Measurements from ENCODE around the gene MNT. TPM values are rescaled to one million over a fixed set of nuclear protein-coding genes. Genes with fewer than 3 reads are reported as not detected.

MNT gene
- total RNA-seq, 5 donors from 2014 or later (not counting 1 experiment from before 2014, with no cell fraction given), result 43.0 to 97.8 (median 58.2) TPM

DNA sequence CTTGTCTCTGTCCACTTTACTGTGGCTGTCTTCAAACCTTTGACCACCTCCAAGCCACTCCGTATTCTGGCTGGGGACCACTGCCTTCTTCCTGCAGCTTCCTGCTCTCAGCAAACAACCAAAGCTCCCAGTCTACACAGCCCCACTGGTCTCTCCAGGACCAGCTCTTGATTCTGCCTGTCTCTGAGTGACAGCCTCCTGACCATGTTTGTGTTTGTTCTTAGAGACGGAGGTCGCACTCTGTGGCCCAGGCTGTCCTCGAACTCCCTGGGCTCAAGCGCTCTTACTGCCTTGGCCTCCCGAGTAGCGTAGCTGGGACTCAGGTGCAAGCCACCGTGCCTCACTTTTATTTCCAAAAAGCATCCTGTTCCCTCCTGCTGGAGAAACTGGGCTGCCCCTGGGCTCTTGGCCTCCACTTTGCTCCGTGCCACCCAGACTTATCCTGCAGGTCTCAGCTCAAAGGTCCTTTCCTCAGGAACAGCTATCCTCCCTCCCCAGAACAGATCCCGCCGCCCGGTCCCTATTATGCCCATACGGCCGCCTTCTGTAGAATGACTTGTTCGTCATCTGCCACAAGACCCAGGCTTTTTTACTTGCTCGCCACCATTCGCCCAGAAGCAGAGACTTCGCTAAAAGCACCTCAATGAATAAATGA, 9.1 kb downstream of the MNT start:
- Mint-ChIP-seq H3K36me3 (no peaks in the 10 kb centered on the region), H3K27me3 (no peaks in the 10 kb centered on the region), H3K4me1 (peaks cover 54 to 59% (median 54%) of the 10 kb centered on the region in 3 donors), H3K4me3 (peak overlapping the region; percentile 88 to 96 (median 88)), H3K27ac (peak overlapping the region; percentile 95 to 96), H3K9me3 (no peaks in the 10 kb centered on the region)
- Histone ChIP-seq H3K36me3 (ENCODE audit: control insufficient read depth in 2 of 2, extremely low read depth in 1 of 2, insufficient read depth in 1 of 2, low read length in 1 of 2) (peaks cover 3 to 6% of the 10 kb centered on the region in 2 donors), H3K27me3 (replicated peaks in 1 of 2; ENCODE audit: control insufficient read depth in 2 of 2, extremely low read depth in 1 of 2, insufficient read depth in 2 of 2, low read length in 1 of 2) (no peaks in the 10 kb centered on the region), H3K27ac (ENCODE audit: low read length) (peak overlapping the region; percentile 71), H3K4me1 (ENCODE audit: control insufficient read depth in 1 of 2, extremely low read depth in 1 of 2, insufficient read depth in 2 of 2, low read length in 2 of 2) (peaks cover 15 to 66% of the 10 kb centered on the region in 2 experiments), H3K9me3 (no peaks in the 10 kb centered on the region), H3K4me3 (ENCODE audit: control insufficient read depth in 1 of 2, extremely low read depth in 1 of 2, low read length in 1 of 2) (peak overlapping the region; percentile 60 to 61)
- CTCF ChIA-PET, result interaction anchor here (0.7 to 3.6 kb wide), 5 partner anchors 9 to 423 kb away, joined by 3 to 23 read pairs (median 5); no protein-coding TSS in a partner anchor
- POLR2A ChIA-PET, result interaction anchor here (0.5 to 1.0 kb wide), 5 partner anchors 9 to 569 kb away, joined by 3 to 8 read pairs (median 4); no protein-coding TSS in a partner anchor
- 56% methylated on average over 17 of the region's 18 CpGs for WGBS (ENCODE audit: insufficient coverage)
- DNase-seq (no peak), ATAC-seq (replicated peaks in 1 of 4) (no peak)

DNA sequence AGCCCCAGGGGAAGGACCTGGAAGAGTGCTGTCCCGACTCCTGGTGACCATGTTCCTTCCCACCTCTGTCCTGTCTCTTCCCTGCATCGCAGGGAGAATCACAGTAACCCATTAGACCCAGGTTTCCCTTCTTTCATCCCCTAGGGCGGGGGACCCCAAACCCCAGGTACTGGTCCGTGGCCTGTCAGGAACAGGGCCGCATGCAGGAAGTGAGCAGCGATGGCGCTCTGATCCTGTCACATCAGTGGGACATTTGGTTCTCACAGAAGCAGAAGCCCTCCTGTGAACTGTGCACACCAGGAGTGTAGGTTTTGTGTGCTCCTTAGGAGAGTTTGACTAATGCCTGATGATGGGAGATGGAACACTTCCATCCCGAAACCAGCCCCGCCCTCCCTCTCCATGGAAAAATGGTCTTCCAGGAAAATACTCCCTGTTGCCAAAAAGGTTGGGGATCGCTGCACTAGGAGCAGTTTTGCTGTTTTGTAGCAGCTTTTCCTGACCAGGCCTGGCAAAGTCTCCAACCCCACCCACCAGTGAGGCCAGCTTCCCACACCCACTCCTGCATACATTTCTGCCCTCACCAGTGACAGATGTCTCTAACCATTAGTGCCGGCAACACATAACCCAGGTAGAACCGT, 10.5 kb downstream of the MNT start:
- Histone ChIP-seq H3K9me3 (no peaks in the 10 kb centered on the region), H3K4me3 (ENCODE audit: control insufficient read depth in 1 of 2, extremely low read depth in 1 of 2, low read length in 1 of 2) (no peak overlapping the region), H3K36me3 (ENCODE audit: control insufficient read depth in 2 of 2, extremely low read depth in 1 of 2, insufficient read depth in 1 of 2, low read length in 1 of 2) (peaks cover 8 to 12% of the 10 kb centered on the region in 2 donors), H3K27ac (ENCODE audit: low read length) (peak overlapping the region; percentile 71), H3K4me1 (ENCODE audit: control insufficient read depth in 1 of 2, extremely low read depth in 1 of 2, insufficient read depth in 2 of 2, low read length in 2 of 2) (peaks cover 11 to 52% of the 10 kb centered on the region in 2 experiments), H3K27me3 (replicated peaks in 1 of 2; ENCODE audit: control insufficient read depth in 2 of 2, extremely low read depth in 1 of 2, insufficient read depth in 2 of 2, low read length in 1 of 2) (no peaks in the 10 kb centered on the region)
- H3K4me1 Mint-ChIP-seq, result peaks cover 41 to 48% (median 46%) of the 10 kb centered on the region in 3 donors
- H3K36me3 Mint-ChIP-seq, result no peaks in the 10 kb centered on the region
- H3K27me3 Mint-ChIP-seq, result no peaks in the 10 kb centered on the region
- no peak for ATAC-seq (replicated peaks in 1 of 4)
- no peak for DNase-seq
- 93% methylated on average over 8 of the region's 12 CpGs for whole genome bisulfite sequencing (ENCODE audit: insufficient coverage)
- peak overlapping the region; percentile 64 to 73 for H3K27ac Mint-ChIP-seq
- POLR2A ChIA-PET, result no interaction called here
- H3K4me3 Mint-ChIP-seq, result peak overlapping the region in 2 of 3 donors; percentile 9 to 21
- no peaks in the 10 kb centered on the region for H3K9me3 Mint-ChIP-seq
- CTCF ChIA-PET, result interaction anchor here in 1 of 2 donors (1.0 kb wide), 1 partner anchor 26 kb away, joined by 4 read pairs; no protein-coding TSS in a partner anchor

DNA sequence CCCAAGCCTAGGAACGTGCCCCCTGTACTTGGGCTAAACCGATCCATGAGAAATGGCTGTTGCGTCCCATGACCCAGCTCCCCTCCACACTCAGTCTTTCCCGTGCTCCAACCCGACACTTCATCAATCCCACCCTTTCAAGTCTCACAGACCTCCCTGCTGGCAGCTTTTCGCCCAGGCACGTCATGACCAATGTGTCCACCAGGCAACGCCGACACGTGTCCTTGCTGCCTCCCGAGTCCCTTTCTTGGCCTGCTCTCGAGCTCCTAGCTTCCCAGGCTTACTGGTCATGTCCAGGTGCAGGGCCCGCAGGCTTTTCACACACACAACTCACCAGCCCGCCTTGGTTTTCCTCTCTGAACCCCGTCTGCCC, 12.2 kb downstream of the MNT start:
- ChIA-PET POLR2A (no interaction called here), CTCF (no interaction called here)
- DNase-seq (no peak), ATAC-seq (replicated peaks in 1 of 4) (no peak)
- no peak overlapping the region for H3K27ac ChIP-seq (ENCODE audit: low read length)
- Mint-ChIP-seq H3K27me3 (no peaks in the 10 kb centered on the region), H3K4me3 (no peak overlapping the region), H3K27ac (peak overlapping the region; percentile 31 to 44), H3K4me1 (peaks cover 34 to 37% (median 36%) of the 10 kb centered on the region in 3 donors), H3K36me3 (no peaks in the 10 kb centered on the region), H3K9me3 (no peaks in the 10 kb centered on the region)
- no peak overlapping the region for H3K4me3 ChIP-seq (ENCODE audit: control insufficient read depth in 1 of 2, extremely low read depth in 1 of 2, low read length in 1 of 2)
- WGBS (ENCODE audit: insufficient coverage), result 91% methylated on average over 13 of the region's 15 CpGs
- no peaks in the 10 kb centered on the region for H3K9me3 ChIP-seq
- peaks cover 9 to 15% of the 10 kb centered on the region in 2 donors for H3K36me3 ChIP-seq (ENCODE audit: control insufficient read depth in 2 of 2, extremely low read depth in 1 of 2, insufficient read depth in 1 of 2, low read length in 1 of 2)
- no peaks in the 10 kb centered on the region for H3K27me3 ChIP-seq (replicated peaks in 1 of 2; ENCODE audit: control insufficient read depth in 2 of 2, extremely low read depth in 1 of 2, insufficient read depth in 2 of 2, low read length in 1 of 2)
- peaks cover 11 to 36% of the 10 kb centered on the region in 2 experiments for H3K4me1 ChIP-seq (ENCODE audit: control insufficient read depth in 1 of 2, extremely low read depth in 1 of 2, insufficient read depth in 2 of 2, low read length in 2 of 2)

DNA sequence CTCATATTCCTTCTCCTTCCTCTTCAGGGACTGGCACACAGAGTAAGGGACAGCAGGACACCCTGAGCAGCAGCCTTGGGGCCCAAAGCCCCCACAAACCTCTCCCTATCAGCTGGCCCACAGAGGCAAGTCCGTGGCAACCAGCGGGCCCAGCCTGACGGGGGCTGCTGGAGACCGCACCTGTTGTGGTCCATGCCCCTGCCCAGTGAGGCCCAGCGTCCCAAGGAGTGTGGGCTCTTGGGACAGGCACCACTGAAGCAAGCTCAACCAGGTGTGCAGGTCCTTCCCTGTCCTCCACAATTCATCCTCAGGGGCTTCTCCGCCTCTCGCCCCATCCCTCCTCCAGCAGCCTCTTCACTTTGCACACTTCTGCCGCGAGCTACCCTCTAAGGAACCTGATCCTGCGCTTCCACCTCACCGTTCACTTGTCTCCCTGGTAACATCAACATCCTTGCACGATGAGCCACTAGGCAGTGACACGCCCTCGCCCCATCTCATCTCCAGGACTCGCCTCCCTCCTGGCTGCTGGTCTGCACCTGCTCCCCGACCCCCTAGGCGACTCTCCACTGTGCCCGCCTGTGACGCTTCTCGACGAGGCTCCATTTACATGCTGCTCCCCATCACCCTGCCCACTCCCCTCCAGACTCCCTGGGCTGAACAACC, 12.7 kb downstream of the MNT start:
- H3K9me3 ChIP-seq, result no peaks in the 10 kb centered on the region
- H3K4me3 ChIP-seq (ENCODE audit: control insufficient read depth in 1 of 2, extremely low read depth in 1 of 2, low read length in 1 of 2), result no peak overlapping the region
- Mint-ChIP-seq H3K27me3 (no peaks in the 10 kb centered on the region), H3K9me3 (no peaks in the 10 kb centered on the region), H3K27ac (no peak overlapping the region), H3K36me3 (no peaks in the 10 kb centered on the region), H3K4me1 (peaks cover 34 to 39% (median 39%) of the 10 kb centered on the region in 3 donors), H3K4me3 (no peak overlapping the region)
- H3K4me1 ChIP-seq (ENCODE audit: control insufficient read depth in 1 of 2, extremely low read depth in 1 of 2, insufficient read depth in 2 of 2, low read length in 2 of 2), result peaks cover 11 to 35% of the 10 kb centered on the region in 2 experiments
- no peak overlapping the region for H3K27ac ChIP-seq (ENCODE audit: low read length)
- CTCF ChIA-PET, result no interaction called here
- DNase-seq, result no peak
- no peak for ATAC-seq (replicated peaks in 1 of 4)
- no peaks in the 10 kb centered on the region for H3K27me3 ChIP-seq (replicated peaks in 1 of 2; ENCODE audit: control insufficient read depth in 2 of 2, extremely low read depth in 1 of 2, insufficient read depth in 2 of 2, low read length in 1 of 2)
- WGBS (ENCODE audit: insufficient coverage), result 95% methylated on average over 21 of the region's 21 CpGs
- POLR2A ChIA-PET, result no interaction called here
- peaks cover 9 to 15% of the 10 kb centered on the region in 2 donors for H3K36me3 ChIP-seq (ENCODE audit: control insufficient read depth in 2 of 2, extremely low read depth in 1 of 2, insufficient read depth in 1 of 2, low read length in 1 of 2)

DNA sequence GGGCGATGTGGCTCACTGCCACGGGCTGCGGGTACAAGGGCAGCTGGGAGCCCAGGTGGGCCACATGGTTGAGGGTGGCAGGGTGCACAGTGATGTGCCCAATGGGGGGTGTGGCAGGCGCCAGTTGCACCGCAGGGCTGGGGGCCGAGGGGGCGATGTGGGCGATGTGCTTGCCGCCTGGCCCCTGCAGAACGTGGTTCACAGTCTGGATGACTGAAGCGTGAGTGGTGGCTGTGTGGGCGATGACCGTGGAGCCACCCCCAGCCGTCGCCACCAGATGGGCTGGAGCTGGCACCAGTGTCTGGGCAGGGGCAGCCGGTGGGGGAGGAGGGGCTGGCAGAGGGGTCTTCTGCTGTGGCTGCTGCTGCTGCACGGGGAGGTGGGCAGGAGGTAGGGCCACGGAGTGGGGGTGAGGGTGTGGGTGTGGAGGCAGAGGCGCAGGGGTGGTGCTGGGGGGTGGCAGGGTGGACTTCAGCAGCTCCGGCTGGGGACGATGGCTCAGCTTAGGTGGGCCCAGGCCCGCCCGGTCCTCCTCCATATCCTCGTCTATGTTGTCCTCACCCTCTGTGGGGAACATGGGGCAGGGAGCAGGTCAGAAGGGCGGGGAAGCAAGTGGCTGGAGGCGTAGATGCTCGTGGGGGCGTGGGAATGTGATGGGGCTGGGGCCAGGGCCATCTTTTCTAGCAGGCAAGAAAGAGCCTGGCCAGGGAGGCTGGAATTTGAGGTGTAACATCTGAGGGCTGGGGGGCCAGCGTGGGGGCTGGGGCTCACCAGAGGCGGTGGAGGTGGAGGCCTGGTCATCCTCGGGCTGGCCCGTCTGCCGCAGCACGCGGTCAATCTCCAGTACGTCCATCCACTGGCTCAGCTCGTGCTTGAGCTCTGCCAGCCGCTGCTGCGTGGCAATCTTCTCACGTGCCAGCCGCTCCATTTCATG, 13.5 kb downstream of the MNT start:
- Mint-ChIP-seq H3K27ac (no peak overlapping the region), H3K9me3 (no peaks in the 10 kb centered on the region), H3K4me1 (peaks cover 34 to 44% (median 41%) of the 10 kb centered on the region in 3 donors), H3K4me3 (no peak overlapping the region), H3K27me3 (no peaks in the 10 kb centered on the region), H3K36me3 (no peaks in the 10 kb centered on the region)
- H3K27ac ChIP-seq (ENCODE audit: low read length), result no peak overlapping the region
- DNase-seq, result no peak
- H3K4me3 ChIP-seq (ENCODE audit: control insufficient read depth in 1 of 2, extremely low read depth in 1 of 2, low read length in 1 of 2), result no peak overlapping the region
- no peaks in the 10 kb centered on the region for H3K9me3 ChIP-seq
- ATAC-seq (replicated peaks in 1 of 4), result no peak
- peaks cover 9 to 15% of the 10 kb centered on the region in 2 donors for H3K36me3 ChIP-seq (ENCODE audit: control insufficient read depth in 2 of 2, extremely low read depth in 1 of 2, insufficient read depth in 1 of 2, low read length in 1 of 2)
- ChIA-PET CTCF (no interaction called here), POLR2A (no interaction called here)
- 94% methylated on average over 36 of the region's 41 CpGs for WGBS (ENCODE audit: insufficient coverage)
- no peaks in the 10 kb centered on the region for H3K27me3 ChIP-seq (replicated peaks in 1 of 2; ENCODE audit: control insufficient read depth in 2 of 2, extremely low read depth in 1 of 2, insufficient read depth in 2 of 2, low read length in 1 of 2)
- H3K4me1 ChIP-seq (ENCODE audit: control insufficient read depth in 1 of 2, extremely low read depth in 1 of 2, insufficient read depth in 2 of 2, low read length in 2 of 2), result peaks cover 11 to 42% of the 10 kb centered on the region in 2 experiments
